Activated T-cell treated with anti-CD3 and anti-CD28 coated beads, Interleukin-2, amount 50 U/mL, for 72 hours (primary cell): ENCODE results near the gene KCND2. TPM values are rescaled to one million over a fixed set of nuclear protein-coding genes. Genes with fewer than 3 reads are reported as not detected.

ENCODE experiments used
- ATAC-seq, 2 donors: fragments of 150-1000 bp; cut with Tn5 transposase; replicated peaks in 1 of 2; 2 replicates each; pipeline ENCODE4 v1.10.0; 2021; ENCODE audit warnings: moderate library complexity in 2 of 2, mild to moderate bottlenecking in 1 of 2
- DNase-seq, 2 donors: peaks; one replicate each; pipeline ENCODE4 v3.0.0; 2021 to 2022; ENCODE audit warnings: mixed read lengths in 1 of 2
- H3K27ac Mint-ChIP-seq: one replicate; pipeline ENCODE4 v1.8.0; 2022; ENCODE audit warnings: mild to moderate bottlenecking, moderate library complexity, mixed read lengths
- H3K27me3 Mint-ChIP-seq: one replicate; pipeline ENCODE4 v1.8.0; 2022; ENCODE audit warnings: low read depth, mixed read lengths
- H3K36me3 Mint-ChIP-seq, 2 donors: one replicate each; pipeline ENCODE4 v1.8.0; 2022; ENCODE audit warnings: mixed read lengths in 2 of 2, mild to moderate bottlenecking in 1 of 2; ENCODE audit not compliant: insufficient read depth in 2 of 2
- H3K4me1 Mint-ChIP-seq: one replicate; pipeline ENCODE4 v1.8.0; 2022; ENCODE audit warnings: low read depth, mixed read lengths
- H3K4me3 Mint-ChIP-seq, 2 donors: one replicate each; pipeline ENCODE4 v1.8.0; 2022; ENCODE audit warnings: mild to moderate bottlenecking in 2 of 2, mixed read lengths in 2 of 2, moderate library complexity in 2 of 2
- H3K9me3 Mint-ChIP-seq, 2 donors: one replicate each; pipeline ENCODE4 v1.8.0; 2022; ENCODE audit warnings: mixed read lengths in 2 of 2
- total RNA-seq, 2 donors: library from RNA; stranded (reverse); gene quantifications; one replicate each; pipeline ENCODE4 v1.2.3, GENCODE V29; 2022

Gene KCND2
- total RNA-seq, 2 donors from 2014 or later: not detected

- Mint-ChIP-seq H3K4me3 (no peak overlapping the region), H3K27me3 (no peaks in the 10 kb centered on the region), H3K4me1 (no peaks in the 10 kb centered on the region), H3K9me3 (peaks cover 3 to 6% of the 10 kb centered on the region in 2 donors), H3K36me3 (no peaks in the 10 kb centered on the region), H3K27ac (no peak overlapping the region)
- DNase-seq (no peak), ATAC-seq (no peak)
Measured at GRCh38 chr7:120442838-120443237, 169.9 kb downstream of the KCND2 start.

GRCh38 chr7:120444650-120445049 is 171.7 kb downstream of the KCND2 start:
- H3K4me3 Mint-ChIP-seq: no peak overlapping the region
- no peak for DNase-seq
- no peaks in the 10 kb centered on the region for H3K4me1 Mint-ChIP-seq
- H3K36me3 Mint-ChIP-seq: no peaks in the 10 kb centered on the region
- H3K9me3 Mint-ChIP-seq: peaks cover 3 to 4% of the 10 kb centered on the region in 2 donors
- no peak for ATAC-seq
- no peak overlapping the region for H3K27ac Mint-ChIP-seq
- no peaks in the 10 kb centered on the region for H3K27me3 Mint-ChIP-seq

DNA sequence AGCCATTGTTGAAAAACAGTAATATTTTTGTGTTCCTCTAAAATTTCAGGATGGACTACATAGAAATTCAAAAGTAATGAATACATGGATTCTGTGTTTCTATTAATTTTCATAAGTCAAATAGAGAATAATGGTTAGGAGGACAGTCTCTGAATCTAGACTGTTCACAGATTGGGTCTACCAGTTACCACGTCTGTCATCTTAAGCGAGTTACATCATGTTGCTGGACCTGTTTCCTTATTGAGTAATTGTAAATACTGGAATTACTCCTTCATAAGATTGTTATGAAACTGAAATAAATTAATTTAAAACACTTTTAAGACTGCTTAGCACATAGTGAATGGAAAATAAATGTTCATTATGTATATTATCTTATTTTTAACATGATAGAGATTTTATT is 172.3 kb downstream of the KCND2 start:
- H3K9me3 Mint-ChIP-seq: peaks cover 3 to 4% of the 10 kb centered on the region in 2 donors
- ATAC-seq (no peak), DNase-seq (no peak)
- H3K4me1 Mint-ChIP-seq: no peaks in the 10 kb centered on the region
- H3K4me3 Mint-ChIP-seq: no peak overlapping the region
- no peaks in the 10 kb centered on the region for H3K36me3 Mint-ChIP-seq
- no peaks in the 10 kb centered on the region for H3K27me3 Mint-ChIP-seq
- H3K27ac Mint-ChIP-seq: no peak overlapping the region

GRCh38 chr7:120452665-120453064 is 179.7 kb downstream of the KCND2 start:
- Mint-ChIP-seq H3K9me3 (peaks cover 15 to 22% of the 10 kb centered on the region in 2 donors), H3K4me3 (no peak overlapping the region), H3K27ac (no peak overlapping the region), H3K36me3 (peaks cover 0 to 3% of the 10 kb centered on the region in 2 donors), H3K4me1 (no peaks in the 10 kb centered on the region), H3K27me3 (no peaks in the 10 kb centered on the region)
- DNase-seq: no peak
- no peak for ATAC-seq

DNA sequence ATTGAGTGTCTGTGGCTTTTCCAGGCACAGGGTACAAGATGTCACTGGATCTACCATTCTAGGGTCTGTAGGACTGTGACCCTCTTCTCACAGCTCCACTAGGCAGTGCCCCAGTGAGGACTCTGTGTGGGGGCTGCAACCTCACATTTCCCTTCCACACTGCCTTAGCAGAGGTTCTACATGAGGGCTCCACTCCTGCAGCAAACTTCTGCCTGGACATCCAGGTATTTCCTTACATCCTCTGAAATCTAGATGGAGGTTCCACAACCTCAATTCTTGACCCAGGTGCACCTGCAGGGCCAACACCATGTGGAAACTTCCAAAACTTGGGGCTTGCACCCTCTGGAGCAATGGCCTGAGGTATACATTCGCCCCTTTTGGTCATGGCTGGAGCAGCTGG is 183.7 kb downstream of the KCND2 start:
- DNase-seq (no peak), ATAC-seq (no peak)
- no peak overlapping the region for H3K27ac Mint-ChIP-seq
- no peaks in the 10 kb centered on the region for H3K4me1 Mint-ChIP-seq
- H3K27me3 Mint-ChIP-seq: no peaks in the 10 kb centered on the region
- no peak overlapping the region for H3K4me3 Mint-ChIP-seq
- H3K36me3 Mint-ChIP-seq: peaks cover 0 to 3% of the 10 kb centered on the region in 2 donors
- peaks cover 17 to 25% of the 10 kb centered on the region in 2 donors for H3K9me3 Mint-ChIP-seq

DNA sequence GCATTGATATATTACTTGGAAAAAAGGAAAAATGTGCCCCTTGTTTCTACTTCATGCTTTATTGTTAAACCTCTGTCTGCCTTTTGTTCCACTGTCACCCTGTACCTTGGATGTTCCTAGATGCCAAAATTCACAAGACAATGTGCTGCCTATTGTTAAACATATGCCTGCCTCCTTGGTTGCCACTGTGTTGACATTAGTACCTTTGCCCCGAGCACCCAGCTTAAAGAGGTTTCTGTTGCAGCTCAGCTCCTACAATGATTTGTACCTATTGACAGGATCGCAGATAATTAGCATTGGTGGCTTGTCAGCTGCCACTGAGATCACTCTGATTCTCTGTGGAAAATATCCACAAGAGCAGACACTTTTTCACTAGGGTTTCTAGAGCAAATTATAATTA is 188.0 kb downstream of the KCND2 start:
- no peak for ATAC-seq
- no peak for DNase-seq
- Mint-ChIP-seq H3K4me3 (no peak overlapping the region), H3K4me1 (no peaks in the 10 kb centered on the region), H3K36me3 (peaks cover 0 to 4% of the 10 kb centered on the region in 2 donors), H3K27me3 (no peaks in the 10 kb centered on the region), H3K9me3 (peaks cover 16% of the 10 kb centered on the region in 2 donors), H3K27ac (no peak overlapping the region)

DNA sequence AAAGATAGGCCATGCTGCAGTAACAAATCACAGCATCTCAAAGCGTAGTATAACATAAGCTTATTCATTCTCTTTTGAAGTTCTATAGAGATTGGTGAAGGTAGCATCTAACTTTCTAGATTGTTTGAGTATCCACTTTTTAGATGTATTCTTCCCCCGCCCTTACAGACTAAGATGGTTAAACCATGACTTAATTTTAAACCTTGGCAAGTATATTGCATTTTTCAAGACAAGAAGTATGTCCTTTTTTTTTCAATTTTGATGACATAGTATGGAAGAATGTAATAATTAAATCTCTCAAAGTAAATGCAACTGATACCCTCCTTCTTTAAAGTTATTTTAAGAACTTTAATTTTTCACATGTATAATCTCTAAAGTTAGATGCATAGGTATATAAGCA is 190.0 kb downstream of the KCND2 start:
- no peak for DNase-seq
- H3K9me3 Mint-ChIP-seq: peaks cover 5 to 7% of the 10 kb centered on the region in 2 donors
- H3K27ac Mint-ChIP-seq: no peak overlapping the region
- ATAC-seq: no peak
- no peaks in the 10 kb centered on the region for H3K4me1 Mint-ChIP-seq
- no peaks in the 10 kb centered on the region for H3K27me3 Mint-ChIP-seq
- no peak overlapping the region for H3K4me3 Mint-ChIP-seq
- H3K36me3 Mint-ChIP-seq: peaks cover 0 to 2% of the 10 kb centered on the region in 2 donors

GRCh38 chr7:120464104-120464503 is 191.1 kb downstream of the KCND2 start:
- H3K4me1 Mint-ChIP-seq: no peaks in the 10 kb centered on the region
- no peak overlapping the region for H3K27ac Mint-ChIP-seq
- no peak for ATAC-seq
- H3K4me3 Mint-ChIP-seq: no peak overlapping the region
- H3K9me3 Mint-ChIP-seq: peaks cover 2 to 6% of the 10 kb centered on the region in 2 donors
- no peaks in the 10 kb centered on the region for H3K27me3 Mint-ChIP-seq
- H3K36me3 Mint-ChIP-seq: peaks cover 0 to 2% of the 10 kb centered on the region in 2 donors
- DNase-seq: no peak

DNA sequence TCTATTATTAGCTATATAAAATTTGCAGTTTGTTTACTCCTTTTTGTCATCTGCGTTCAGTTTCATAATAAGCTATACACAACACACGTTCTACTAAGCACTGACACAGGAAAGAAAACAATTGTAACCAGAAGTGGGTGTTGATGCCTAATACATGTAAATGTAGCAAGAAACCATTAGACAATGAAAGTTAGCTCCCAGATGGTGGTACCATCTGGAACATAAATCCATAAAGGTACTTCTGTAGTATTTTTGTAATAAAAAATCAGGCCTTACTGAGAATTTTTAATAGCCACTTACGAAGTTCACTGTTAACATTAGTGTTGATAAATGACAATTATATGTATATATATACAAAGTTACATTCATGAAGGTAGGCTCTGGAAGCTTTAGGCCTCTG is 194.7 kb downstream of the KCND2 start:
- Mint-ChIP-seq H3K27ac (no peak overlapping the region), H3K4me1 (no peaks in the 10 kb centered on the region), H3K9me3 (peaks cover 3 to 6% of the 10 kb centered on the region in 2 donors), H3K27me3 (no peaks in the 10 kb centered on the region), H3K4me3 (no peak overlapping the region), H3K36me3 (peaks cover 0 to 2% of the 10 kb centered on the region in 2 donors)
- ATAC-seq (no peak), DNase-seq (no peak)

DNA sequence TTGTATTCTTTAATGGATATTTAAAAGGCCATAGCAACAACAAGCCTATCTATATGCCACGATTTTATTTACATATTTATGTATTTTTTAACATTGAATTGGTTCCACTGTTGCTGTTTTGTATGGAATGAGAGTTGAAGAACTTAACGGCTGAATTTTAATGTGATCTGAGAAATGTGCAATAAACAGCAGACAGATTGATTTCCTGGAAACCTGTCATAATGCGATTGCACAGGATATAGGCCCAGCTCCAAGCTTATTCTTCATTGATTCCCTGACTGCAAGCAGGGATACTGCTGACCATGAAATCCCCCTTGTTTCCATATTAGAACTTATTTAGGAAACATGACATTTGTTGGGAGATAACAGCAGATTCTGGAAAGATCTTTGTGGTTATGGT is 195.6 kb downstream of the KCND2 start:
- DNase-seq (no peak), ATAC-seq (no peak)
- no peaks in the 10 kb centered on the region for H3K4me1 Mint-ChIP-seq
- peaks cover 3 to 6% of the 10 kb centered on the region in 2 donors for H3K9me3 Mint-ChIP-seq
- no peaks in the 10 kb centered on the region for H3K27me3 Mint-ChIP-seq
- H3K4me3 Mint-ChIP-seq: no peak overlapping the region
- H3K27ac Mint-ChIP-seq: no peak overlapping the region
- H3K36me3 Mint-ChIP-seq: peaks cover 0 to 2% of the 10 kb centered on the region in 2 donors

DNA sequence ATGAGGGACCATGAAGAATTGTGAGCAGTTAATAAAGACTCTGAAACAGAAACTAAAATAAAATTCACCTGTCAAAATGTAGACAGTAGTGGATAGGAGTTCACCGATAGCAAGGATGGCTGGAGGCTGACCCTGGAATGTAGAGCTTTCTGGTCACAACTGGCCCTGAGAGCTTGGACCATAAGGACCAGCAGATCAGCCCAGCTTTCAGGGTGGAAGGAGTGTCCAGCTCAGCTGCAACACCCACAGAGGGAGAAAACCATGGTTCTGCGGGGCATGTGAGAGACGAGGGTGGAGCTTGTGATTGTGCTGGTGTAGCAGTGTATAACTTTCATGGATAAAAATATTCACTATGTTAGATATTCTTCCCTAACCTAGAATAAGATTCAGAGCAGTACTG is 199.9 kb downstream of the KCND2 start:
- H3K27me3 Mint-ChIP-seq: no peaks in the 10 kb centered on the region

DNA sequence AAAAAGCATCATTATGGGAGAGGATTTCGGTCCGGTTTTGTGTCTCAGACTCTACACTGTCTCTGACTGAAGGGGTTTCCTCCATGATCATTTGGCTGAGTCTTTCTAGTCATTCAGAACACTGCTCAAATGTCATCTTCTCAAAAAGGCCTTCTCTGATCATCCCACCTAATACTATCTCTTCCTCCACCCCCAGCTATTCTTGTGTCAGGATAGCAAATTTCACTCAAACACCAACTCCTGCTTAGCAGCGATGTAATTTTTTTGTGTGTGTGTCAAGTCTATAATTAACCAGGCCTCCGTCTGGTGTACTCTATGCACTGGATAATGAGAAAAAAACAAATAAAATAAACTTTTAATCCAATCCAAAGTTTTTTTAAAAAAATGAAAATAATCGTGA is 200.4 kb downstream of the KCND2 start:
- Mint-ChIP-seq H3K27ac (no peak overlapping the region), H3K36me3 (no peaks in the 10 kb centered on the region), H3K27me3 (no peaks in the 10 kb centered on the region), H3K4me3 (no peak overlapping the region), H3K9me3 (peaks cover 5 to 6% of the 10 kb centered on the region in 2 donors), H3K4me1 (no peaks in the 10 kb centered on the region)
- DNase-seq: no peak
- ATAC-seq: no peak

More for the DNA sequence above, 199.9 kb downstream of the KCND2 start:
- no peak overlapping the region for H3K27ac Mint-ChIP-seq
- no peak overlapping the region for H3K4me3 Mint-ChIP-seq
- H3K4me1 Mint-ChIP-seq: no peaks in the 10 kb centered on the region
- H3K9me3 Mint-ChIP-seq: peaks cover 5 to 6% of the 10 kb centered on the region in 2 donors
- ATAC-seq: no peak
- H3K36me3 Mint-ChIP-seq: no peaks in the 10 kb centered on the region
- DNase-seq: no peak

GRCh38 chr7:120475994-120476393 is 203.0 kb downstream of the KCND2 start:
- Mint-ChIP-seq H3K36me3 (no peaks in the 10 kb centered on the region), H3K4me1 (no peaks in the 10 kb centered on the region), H3K9me3 (peaks cover 6 to 7% of the 10 kb centered on the region in 2 donors), H3K27ac (no peak overlapping the region), H3K4me3 (no peak overlapping the region), H3K27me3 (no peaks in the 10 kb centered on the region)
- no peak for DNase-seq
- no peak for ATAC-seq

DNA sequence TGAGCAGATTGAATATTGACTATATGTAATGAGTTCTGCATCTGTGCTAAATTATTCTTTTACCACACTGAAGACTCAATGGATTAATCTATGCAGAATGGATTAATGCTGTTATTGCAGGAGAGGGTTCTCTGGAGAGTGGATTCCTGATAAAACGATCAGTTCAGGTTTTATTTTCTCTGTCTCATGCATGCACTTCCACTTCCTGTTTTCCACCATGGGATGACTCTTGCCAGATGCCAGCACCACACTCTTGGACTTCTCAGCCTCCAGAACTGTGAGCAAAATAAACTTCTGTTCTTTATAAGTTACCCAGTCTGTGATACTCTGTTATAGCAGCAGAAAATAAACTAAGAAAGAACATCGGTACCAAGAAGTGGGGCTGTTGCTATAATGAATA is 207.5 kb downstream of the KCND2 start:
- Mint-ChIP-seq H3K4me3 (no peak overlapping the region), H3K36me3 (no peaks in the 10 kb centered on the region), H3K9me3 (peaks cover 3 to 10% of the 10 kb centered on the region in 2 donors), H3K27me3 (no peaks in the 10 kb centered on the region), H3K4me1 (no peaks in the 10 kb centered on the region), H3K27ac (no peak overlapping the region)
- ATAC-seq: no peak
- no peak for DNase-seq
